PC-9 (cell line): ENCODE results near the gene TTC7B.

Source experiments
- EZH2 ChIP-seq: fragments of 200-600 bp; sonication (generic); IDR thresholded peaks from 2 replicates; pipeline ENCODE4 v1.8.0; 2017; ENCODE audit warnings: antibody characterized with exemption, low read depth
- TF ChIP-seq, protein P1 (sequence below): fragments of 200-600 bp; sonication (generic); conservative IDR thresholded peaks from 2 replicates; pipeline ENCODE4 v1.6.1; 2017; ENCODE audit warnings: mixed run types, antibody characterized with exemption, mild to moderate bottlenecking, moderate library complexity

DNA sequence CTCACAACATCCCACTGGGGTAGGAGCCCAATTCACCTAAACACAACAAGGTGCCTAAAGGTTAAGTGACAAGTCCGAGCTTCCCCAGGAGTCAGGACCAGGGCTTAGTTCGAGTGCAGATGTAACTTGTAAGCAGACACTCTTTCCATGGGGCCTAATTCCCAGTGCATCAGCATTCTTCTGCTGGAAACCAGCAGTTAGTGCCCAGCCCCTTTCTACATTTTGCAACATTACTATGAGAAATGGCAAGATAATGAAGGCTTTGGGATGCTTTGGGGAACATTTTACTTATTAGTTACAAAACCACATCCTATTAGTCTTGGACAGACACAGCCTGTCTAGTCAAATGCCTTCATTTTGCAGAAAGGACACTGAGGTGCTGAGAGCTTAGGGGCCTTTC, 239.6 kb downstream of the TTC7B start:
- TF ChIP-seq, protein P1, sequence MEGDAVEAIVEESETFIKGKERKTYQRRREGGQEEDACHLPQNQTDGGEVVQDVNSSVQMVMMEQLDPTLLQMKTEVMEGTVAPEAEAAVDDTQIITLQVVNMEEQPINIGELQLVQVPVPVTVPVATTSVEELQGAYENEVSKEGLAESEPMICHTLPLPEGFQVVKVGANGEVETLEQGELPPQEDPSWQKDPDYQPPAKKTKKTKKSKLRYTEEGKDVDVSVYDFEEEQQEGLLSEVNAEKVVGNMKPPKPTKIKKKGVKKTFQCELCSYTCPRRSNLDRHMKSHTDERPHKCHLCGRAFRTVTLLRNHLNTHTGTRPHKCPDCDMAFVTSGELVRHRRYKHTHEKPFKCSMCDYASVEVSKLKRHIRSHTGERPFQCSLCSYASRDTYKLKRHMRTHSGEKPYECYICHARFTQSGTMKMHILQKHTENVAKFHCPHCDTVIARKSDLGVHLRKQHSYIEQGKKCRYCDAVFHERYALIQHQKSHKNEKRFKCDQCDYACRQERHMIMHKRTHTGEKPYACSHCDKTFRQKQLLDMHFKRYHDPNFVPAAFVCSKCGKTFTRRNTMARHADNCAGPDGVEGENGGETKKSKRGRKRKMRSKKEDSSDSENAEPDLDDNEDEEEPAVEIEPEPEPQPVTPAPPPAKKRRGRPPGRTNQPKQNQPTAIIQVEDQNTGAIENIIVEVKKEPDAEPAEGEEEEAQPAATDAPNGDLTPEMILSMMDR = no peak
- TF ChIP-seq EZH2 = no peak
